GM23338 (cell line): ENCODE results near the gene FRAS1. TPM values are rescaled to one million over a fixed set of nuclear protein-coding genes. Genes with fewer than 3 reads are reported as not detected.

Source experiments
- ATAC-seq: fragments of 200-7000 bp; cut with Tn5 transposase; 3 replicates; pipeline ENCODE4 v1.9.1; 2020
- DNase-seq: peaks from one replicate; pipeline ENCODE4 v3.0.0-alpha.2; 2015; ENCODE audit warnings: low spot score
- H2AFZ ChIP-seq: fragments of 200-600 bp; sonication (generic); 2 replicates; pipeline ENCODE4 v1.8.0; 2016; ENCODE audit warnings: antibody characterized with exemption, mild to moderate bottlenecking, moderate library complexity
- H3F3A ChIP-seq: fragments of 200-600 bp; sonication (generic); replicated peaks from 2 replicates; pipeline ENCODE4 v1.8.0; 2017; ENCODE audit warnings: antibody characterized with exemption, mixed run types, low read depth
- H3K27ac ChIP-seq: fragments of 200-600 bp; sonication (generic); 2 replicates; pipeline ENCODE4 v1.6.1; 2016; ENCODE audit warnings: low read depth
- H3K27me3 ChIP-seq: fragments of 200-600 bp; sonication (generic); 2 replicates; pipeline ENCODE4 v1.8.0; 2016; ENCODE audit warnings: mild to moderate bottlenecking, mixed run types, moderate library complexity; ENCODE audit not compliant: insufficient read depth
- H3K36me3 ChIP-seq: fragments of 200-600 bp; sonication (generic); 2 replicates; pipeline ENCODE4 v1.8.0; 2016; ENCODE audit warnings: mild to moderate bottlenecking; ENCODE audit not compliant: insufficient read depth
- H3K4me1 ChIP-seq: fragments of 200-600 bp; sonication (generic); 2 replicates; pipeline ENCODE4 v1.8.0; 2016; ENCODE audit warnings: mild to moderate bottlenecking, moderate library complexity; ENCODE audit not compliant: insufficient read depth
- H3K4me2 ChIP-seq: fragments of 200-600 bp; sonication (generic); 2 replicates; pipeline ENCODE4 v1.7.1; 2017; ENCODE audit warnings: mixed run types
- H3K4me3 ChIP-seq: fragments of 200-600 bp; sonication (generic); 2 replicates; pipeline ENCODE4 v1.6.1; 2016; ENCODE audit warnings: mixed run types
- H3K79me2 ChIP-seq: fragments of 200-600 bp; sonication (generic); replicated peaks from 2 replicates; pipeline ENCODE4 v1.8.0; 2017; ENCODE audit warnings: mild to moderate bottlenecking; ENCODE audit not compliant: insufficient read depth
- H3K9me2 ChIP-seq: fragments of 200-600 bp; sonication (generic); 2 replicates; pipeline ENCODE4 v1.8.0; 2017; ENCODE audit not compliant: insufficient read depth
- H4K20me1 ChIP-seq: fragments of 200-600 bp; sonication (generic); replicated peaks from 2 replicates; pipeline ENCODE4 v1.8.0; 2017; ENCODE audit warnings: mild to moderate bottlenecking; ENCODE audit not compliant: insufficient read depth
- H3K27ac Mint-ChIP-seq: 2 replicates; pipeline ENCODE4 v1.8.0; 2020; ENCODE audit warnings: inconsistent platforms, mild to moderate bottlenecking, moderate library complexity, mixed read lengths
- H3K27me3 Mint-ChIP-seq: 3 replicates; pipeline ENCODE4 v1.8.0; 2022; ENCODE audit warnings: low read depth, mild to moderate bottlenecking, moderate library complexity, mixed read lengths, inconsistent platforms; ENCODE audit not compliant: insufficient read depth, poor library complexity
- H3K36me3 Mint-ChIP-seq: 3 replicates; pipeline ENCODE4 v1.8.0; 2021; ENCODE audit warnings: low read depth, mild to moderate bottlenecking, inconsistent platforms, moderate library complexity, mixed read lengths
- H3K4me1 Mint-ChIP-seq: 3 replicates; pipeline ENCODE4 v1.8.0; 2020; ENCODE audit warnings: mild to moderate bottlenecking, inconsistent platforms, mixed read lengths
- H3K4me3 Mint-ChIP-seq: 3 replicates; pipeline ENCODE4 v1.8.0; 2021; ENCODE audit warnings: moderate library complexity, mild to moderate bottlenecking, inconsistent platforms, mixed read lengths
- H3K9me3 Mint-ChIP-seq: 3 replicates; pipeline ENCODE4 v1.8.0; 2020; ENCODE audit warnings: moderate library complexity, mild to moderate bottlenecking, inconsistent platforms, mixed read lengths
- CREB1 ChIP-seq: fragments of 250-450 bp; sonication (Bioruptor Pico); IDR thresholded peaks from 2 replicates; pipeline ENCODE4 v1.5.0; 2020; ENCODE audit warnings: low read depth, mild to moderate bottlenecking, moderate library complexity
- ETS1 ChIP-seq: IDR thresholded peaks from 2 replicates; pipeline ENCODE4 v1.6.1; 2016; ENCODE audit warnings: antibody characterized with exemption
- EZH2phosphoT487 ChIP-seq: fragments of 200-600 bp; sonication (generic); IDR thresholded peaks from one replicate; pipeline ENCODE4 v1.8.1; 2018; ENCODE audit warnings: antibody characterized with exemption; ENCODE audit not compliant: unreplicated experiment
- JUNB ChIP-seq: IDR thresholded peaks from one replicate; pipeline ENCODE4 v1.6.1; 2016; ENCODE audit warnings: antibody characterized with exemption; ENCODE audit not compliant: unreplicated experiment
- POLR2AphosphoS5 ChIP-seq: IDR thresholded peaks from 2 replicates; pipeline ENCODE4 v1.6.1; 2016; ENCODE audit warnings: antibody characterized with exemption, low read depth
- STAT1 ChIP-seq: IDR thresholded peaks from one replicate; pipeline ENCODE4 v1.6.1; 2016; ENCODE audit warnings: antibody characterized with exemption; ENCODE audit not compliant: unreplicated experiment
- ZNF114 ChIP-seq: fragments of 250-450 bp; sonication (Bioruptor Pico); IDR thresholded peaks from 2 replicates; pipeline ENCODE4 v1.5.0; 2020; ENCODE audit warnings: mild to moderate bottlenecking, moderate library complexity
- ZNF331 ChIP-seq: fragments of 250-450 bp; sonication (Bioruptor Pico); IDR thresholded peaks from 2 replicates; pipeline ENCODE4 v1.5.0; 2020; ENCODE audit warnings: low read depth, mild to moderate bottlenecking, moderate library complexity
- polyA plus RNA-seq: library from polyadenylated mRNA; unstranded; fragments of >200 nt; fragmentation: Nextera tagmentation; extraction: Ambion mirVana; gene quantifications from 2 replicates; pipeline ENCODE4 v1.2.1, GENCODE V29; 2016
- total RNA-seq: library from RNA; depleted of rRNA; stranded (reverse); fragments of >200 nt; shearing (Covaris generic); gene quantifications from 2 replicates; pipeline ENCODE4 v1.2.3, GENCODE V29; 2014
- TF ChIP-seq, protein P1 (sequence below): fragments of 250-450 bp; sonication (Bioruptor Pico); IDR thresholded peaks from 2 replicates; pipeline ENCODE4 v1.5.0; 2020; ENCODE audit warnings: mild to moderate bottlenecking, moderate library complexity

The FRAS1 gene
- total and polyA plus RNA-seq, 2 experiments from 2014 or later = 12.4 to 108 TPM

DNA sequence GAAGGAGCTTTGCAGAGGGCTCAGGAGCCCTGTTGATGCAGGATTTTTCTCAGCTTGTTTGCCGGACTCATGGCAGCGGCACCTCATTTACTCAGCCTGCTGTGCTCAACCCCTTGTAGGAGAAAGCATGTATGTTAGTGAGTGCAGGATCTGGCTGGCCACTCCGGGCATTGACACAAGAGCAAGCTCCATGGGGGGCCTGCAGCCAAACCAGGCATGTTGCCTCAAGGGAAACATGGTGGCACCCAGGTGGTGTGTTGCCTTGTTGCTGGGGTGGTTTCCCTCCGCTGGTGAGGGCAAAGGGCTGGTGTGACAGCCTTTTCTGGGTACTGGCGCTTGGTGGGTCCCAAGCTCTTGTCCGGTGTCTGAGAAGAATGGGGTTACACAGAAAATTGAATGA, 305.2 kb downstream of the FRAS1 start (continued):
- TF ChIP-seq, protein P1, sequence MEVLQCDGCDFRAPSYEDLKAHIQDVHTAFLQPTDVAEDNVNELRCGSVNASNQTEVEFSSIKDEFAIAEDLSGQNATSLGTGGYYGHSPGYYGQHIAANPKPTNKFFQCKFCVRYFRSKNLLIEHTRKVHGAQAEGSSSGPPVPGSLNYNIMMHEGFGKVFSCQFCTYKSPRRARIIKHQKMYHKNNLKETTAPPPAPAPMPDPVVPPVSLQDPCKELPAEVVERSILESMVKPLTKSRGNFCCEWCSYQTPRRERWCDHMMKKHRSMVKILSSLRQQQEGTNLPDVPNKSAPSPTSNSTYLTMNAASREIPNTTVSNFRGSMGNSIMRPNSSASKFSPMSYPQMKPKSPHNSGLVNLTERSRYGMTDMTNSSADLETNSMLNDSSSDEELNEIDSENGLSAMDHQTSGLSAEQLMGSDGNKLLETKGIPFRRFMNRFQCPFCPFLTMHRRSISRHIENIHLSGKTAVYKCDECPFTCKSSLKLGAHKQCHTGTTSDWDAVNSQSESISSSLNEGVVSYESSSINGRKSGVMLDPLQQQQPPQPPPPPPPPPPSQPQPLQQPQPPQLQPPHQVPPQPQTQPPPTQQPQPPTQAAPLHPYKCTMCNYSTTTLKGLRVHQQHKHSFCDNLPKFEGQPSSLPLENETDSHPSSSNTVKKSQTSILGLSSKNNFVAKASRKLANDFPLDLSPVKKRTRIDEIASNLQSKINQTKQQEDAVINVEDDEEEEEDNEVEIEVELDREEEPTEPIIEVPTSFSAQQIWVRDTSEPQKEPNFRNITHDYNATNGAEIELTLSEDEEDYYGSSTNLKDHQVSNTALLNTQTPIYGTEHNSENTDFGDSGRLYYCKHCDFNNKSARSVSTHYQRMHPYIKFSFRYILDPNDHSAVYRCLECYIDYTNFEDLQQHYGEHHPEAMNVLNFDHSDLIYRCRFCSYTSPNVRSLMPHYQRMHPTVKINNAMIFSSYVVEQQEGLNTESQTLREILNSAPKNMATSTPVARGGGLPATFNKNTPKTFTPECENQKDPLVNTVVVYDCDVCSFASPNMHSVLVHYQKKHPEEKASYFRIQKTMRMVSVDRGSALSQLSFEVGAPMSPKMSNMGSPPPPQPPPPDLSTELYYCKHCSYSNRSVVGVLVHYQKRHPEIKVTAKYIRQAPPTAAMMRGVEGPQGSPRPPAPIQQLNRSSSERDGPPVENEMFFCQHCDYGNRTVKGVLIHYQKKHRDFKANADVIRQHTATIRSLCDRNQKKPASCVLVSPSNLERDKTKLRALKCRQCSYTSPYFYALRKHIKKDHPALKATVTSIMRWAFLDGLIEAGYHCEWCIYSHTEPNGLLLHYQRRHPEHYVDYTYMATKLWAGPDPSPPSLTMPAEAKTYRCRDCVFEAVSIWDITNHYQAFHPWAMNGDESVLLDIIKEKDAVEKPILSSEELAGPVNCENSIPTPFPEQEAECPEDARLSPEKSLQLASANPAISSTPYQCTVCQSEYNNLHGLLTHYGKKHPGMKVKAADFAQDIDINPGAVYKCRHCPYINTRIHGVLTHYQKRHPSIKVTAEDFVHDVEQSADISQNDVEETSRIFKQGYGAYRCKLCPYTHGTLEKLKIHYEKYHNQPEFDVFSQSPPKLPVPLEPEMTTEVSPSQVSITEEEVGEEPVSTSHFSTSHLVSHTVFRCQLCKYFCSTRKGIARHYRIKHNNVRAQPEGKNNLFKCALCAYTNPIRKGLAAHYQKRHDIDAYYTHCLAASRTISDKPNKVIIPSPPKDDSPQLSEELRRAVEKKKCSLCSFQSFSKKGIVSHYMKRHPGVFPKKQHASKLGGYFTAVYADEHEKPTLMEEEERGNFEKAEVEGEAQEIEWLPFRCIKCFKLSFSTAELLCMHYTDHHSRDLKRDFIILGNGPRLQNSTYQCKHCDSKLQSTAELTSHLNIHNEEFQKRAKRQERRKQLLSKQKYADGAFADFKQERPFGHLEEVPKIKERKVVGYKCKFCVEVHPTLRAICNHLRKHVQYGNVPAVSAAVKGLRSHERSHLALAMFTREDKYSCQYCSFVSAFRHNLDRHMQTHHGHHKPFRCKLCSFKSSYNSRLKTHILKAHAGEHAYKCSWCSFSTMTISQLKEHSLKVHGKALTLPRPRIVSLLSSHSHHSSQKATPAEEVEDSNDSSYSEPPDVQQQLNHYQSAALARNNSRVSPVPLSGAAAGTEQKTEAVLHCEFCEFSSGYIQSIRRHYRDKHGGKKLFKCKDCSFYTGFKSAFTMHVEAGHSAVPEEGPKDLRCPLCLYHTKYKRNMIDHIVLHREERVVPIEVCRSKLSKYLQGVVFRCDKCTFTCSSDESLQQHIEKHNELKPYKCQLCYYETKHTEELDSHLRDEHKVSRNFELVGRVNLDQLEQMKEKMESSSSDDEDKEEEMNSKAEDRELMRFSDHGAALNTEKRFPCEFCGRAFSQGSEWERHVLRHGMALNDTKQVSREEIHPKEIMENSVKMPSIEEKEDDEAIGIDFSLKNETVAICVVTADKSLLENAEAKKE (CRISPR knock-in tag) = no peak

- Histone ChIP-seq H3F3A (no peaks in the 10 kb centered on the region), H3K27ac (no peak overlapping the region), H3K79me2 (no peaks in the 10 kb centered on the region), H3K27me3 (no peaks in the 10 kb centered on the region), H4K20me1 (peaks cover 5% of the 10 kb centered on the region; the same call in 1 of the 2 replicates), H3K9me2 (peaks cover 4% of the 10 kb centered on the region; the same call in 1 of the 2 replicates), H3K36me3 (peaks cover 12% of the 10 kb centered on the region), H3K4me3 (no peak overlapping the region), H2AFZ (no peak overlapping the region), H3K4me1 (peaks cover 39% of the 10 kb centered on the region), H3K4me2 (no peak overlapping the region)
- no peak overlapping the region for H3K27ac Mint-ChIP-seq
- H3K9me3 Mint-ChIP-seq = no peaks in the 10 kb centered on the region
- ATAC-seq = no peak
- H3K36me3 Mint-ChIP-seq = peaks cover 32% of the 10 kb centered on the region
- DNase-seq = no peak
- H3K4me1 Mint-ChIP-seq = peaks cover 49% of the 10 kb centered on the region
- no peak overlapping the region; the same call in 2 of the 3 replicates for H3K4me3 Mint-ChIP-seq
- peaks cover 14% of the 10 kb centered on the region for H3K27me3 Mint-ChIP-seq
- TF ChIP-seq ETS1 (no peak), ZNF331 (CRISPR knock-in tag) (no peak), POLR2AphosphoS5 (no peak), EZH2phosphoT487 (no peak), STAT1 (no peak), JUNB (no peak), ZNF114 (CRISPR knock-in tag) (no peak), CREB1 (CRISPR knock-in tag) (no peak)
- TF ChIP-seq, protein P1 (CRISPR knock-in tag) = no peak
These were observed 306.0 kb downstream of the FRAS1 start for GRCh38 chr4:78363031-78363570.
